ENCODE measurements around the gene CRLF2. TPM values are rescaled to one million over a fixed set of nuclear protein-coding genes. Genes with fewer than 3 reads are reported as not detected.

CRLF2 gene
- total RNA-seq, 1 experiment from 2014 or later: 0.76 TPM

DNA sequence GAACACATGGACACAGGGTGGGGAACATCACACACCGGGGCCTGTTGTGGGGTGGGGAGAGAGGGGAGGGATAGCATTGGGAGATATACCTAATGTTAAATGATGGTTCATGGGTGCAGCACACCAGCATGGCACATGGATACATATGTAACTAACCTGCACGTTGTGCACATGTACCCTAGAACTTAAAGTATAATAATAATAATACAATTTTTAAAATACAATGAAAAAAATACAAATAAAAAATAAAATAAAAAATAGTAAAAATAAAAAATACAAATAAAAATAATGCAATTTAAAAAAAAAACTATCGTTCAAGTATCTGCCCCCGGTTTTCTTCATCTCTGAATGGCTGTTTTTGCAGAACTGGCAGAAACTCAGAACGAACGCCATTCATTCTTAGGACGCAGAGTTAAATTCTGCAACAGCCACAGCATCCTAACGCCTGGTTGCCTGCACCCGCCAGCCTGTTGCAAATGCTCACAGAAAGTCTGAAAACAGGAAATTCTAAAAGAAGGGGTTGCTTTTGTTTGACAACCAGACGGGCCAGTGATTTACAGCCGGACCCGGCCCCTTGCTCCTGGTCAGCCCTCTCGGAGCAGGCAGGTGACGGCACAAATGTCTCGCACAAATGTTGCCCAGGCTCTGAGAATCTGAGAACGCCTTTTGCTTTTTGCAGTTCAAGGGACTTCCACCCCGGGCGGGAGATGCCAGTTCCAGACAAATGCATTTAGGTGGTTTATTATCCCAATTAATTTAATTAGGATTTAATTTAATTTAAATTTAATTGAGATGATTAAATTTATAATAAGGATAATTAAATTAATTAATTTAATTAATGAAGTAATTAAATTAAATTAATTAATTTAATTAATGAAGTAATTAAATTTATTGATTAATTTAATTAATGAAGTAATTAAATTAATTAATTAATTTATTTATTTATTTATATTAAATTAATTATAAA, 47.8 kb downstream of the CRLF2 start:
- Histone ChIP-seq H3K4me2 (no peak overlapping the region), H4K20me1 (ENCODE audit: insufficient read depth) (no peaks in the 10 kb centered on the region), H3K36me3 (ENCODE audit: low read depth) (no peaks in the 10 kb centered on the region), H3F3A (ENCODE audit: insufficient read depth, low read depth) (peaks cover 13% of the 10 kb centered on the region; the same call in 1 of the 2 replicates), H3K79me2 (ENCODE audit: low read depth) (no peaks in the 10 kb centered on the region), H3K9me2 (ENCODE audit: insufficient read depth) (no peaks in the 10 kb centered on the region), H2AFZ (no peak overlapping the region), H3K27me3 (ENCODE audit: insufficient read depth, low read depth) (no peaks in the 10 kb centered on the region), H3K4me3 (no peak overlapping the region), H3K27ac (no peak overlapping the region), H3K9me3 (ENCODE audit: insufficient read depth, low read depth) (no peaks in the 10 kb centered on the region), H3K4me1 (replicated peaks; ENCODE audit: insufficient read depth) (no peaks in the 10 kb centered on the region)
- intact Hi-C loops (cut with micrococcal nuclease; ENCODE audit: unreplicated experiment): no loop called here
- TF ChIP-seq, protein P1, sequence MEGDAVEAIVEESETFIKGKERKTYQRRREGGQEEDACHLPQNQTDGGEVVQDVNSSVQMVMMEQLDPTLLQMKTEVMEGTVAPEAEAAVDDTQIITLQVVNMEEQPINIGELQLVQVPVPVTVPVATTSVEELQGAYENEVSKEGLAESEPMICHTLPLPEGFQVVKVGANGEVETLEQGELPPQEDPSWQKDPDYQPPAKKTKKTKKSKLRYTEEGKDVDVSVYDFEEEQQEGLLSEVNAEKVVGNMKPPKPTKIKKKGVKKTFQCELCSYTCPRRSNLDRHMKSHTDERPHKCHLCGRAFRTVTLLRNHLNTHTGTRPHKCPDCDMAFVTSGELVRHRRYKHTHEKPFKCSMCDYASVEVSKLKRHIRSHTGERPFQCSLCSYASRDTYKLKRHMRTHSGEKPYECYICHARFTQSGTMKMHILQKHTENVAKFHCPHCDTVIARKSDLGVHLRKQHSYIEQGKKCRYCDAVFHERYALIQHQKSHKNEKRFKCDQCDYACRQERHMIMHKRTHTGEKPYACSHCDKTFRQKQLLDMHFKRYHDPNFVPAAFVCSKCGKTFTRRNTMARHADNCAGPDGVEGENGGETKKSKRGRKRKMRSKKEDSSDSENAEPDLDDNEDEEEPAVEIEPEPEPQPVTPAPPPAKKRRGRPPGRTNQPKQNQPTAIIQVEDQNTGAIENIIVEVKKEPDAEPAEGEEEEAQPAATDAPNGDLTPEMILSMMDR (conservative IDR thresholded peaks at IDR 0.05): no peak
- TF ChIP-seq EZH2 (IDR thresholded peaks at IDR 0.05; ENCODE audit: low read depth): no peak
- ChIA-PET CTCF (no interaction called here), POLR2A (ENCODE audit: unreplicated experiment) (no interaction called here)
- BruUV-seq (replicated peaks): no TSS peak
- DNase-seq: no peak

DNA sequence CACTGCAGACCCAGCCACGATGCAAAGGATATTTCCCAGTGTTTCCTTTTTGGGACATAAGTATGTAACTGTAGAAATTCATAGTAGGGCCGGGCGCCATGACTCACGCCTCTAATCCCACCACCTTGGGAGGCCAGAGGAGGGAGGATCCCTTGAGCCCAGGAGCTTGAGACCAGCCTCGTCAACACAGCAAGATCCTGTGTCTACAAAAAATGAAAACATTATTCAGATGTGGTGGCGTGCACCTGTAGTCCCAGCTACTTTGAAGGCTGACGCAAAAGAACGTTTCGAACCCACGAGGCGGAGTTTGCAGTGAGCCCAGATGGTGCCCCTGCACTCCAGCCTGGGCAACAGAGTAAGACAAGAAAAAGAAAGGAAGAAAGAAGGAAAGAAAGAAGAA, 49.2 kb downstream of the CRLF2 start:
- H3K9me2 ChIP-seq (ENCODE audit: insufficient read depth): no peaks in the 10 kb centered on the region
- DNase-seq: no peak
- ChIA-PET CTCF (no interaction called here), POLR2A (ENCODE audit: unreplicated experiment) (no interaction called here)
- H3K4me1 ChIP-seq (replicated peaks; ENCODE audit: insufficient read depth): no peaks in the 10 kb centered on the region
- no peak overlapping the region for H3K27ac ChIP-seq
- BruUV-seq (replicated peaks): no TSS peak
- no peaks in the 10 kb centered on the region for H3K27me3 ChIP-seq (ENCODE audit: insufficient read depth, low read depth)
- no peaks in the 10 kb centered on the region for H3K36me3 ChIP-seq (ENCODE audit: low read depth)
- H3K79me2 ChIP-seq (ENCODE audit: low read depth): no peaks in the 10 kb centered on the region
- TF ChIP-seq, protein P1 (conservative IDR thresholded peaks at IDR 0.05): no peak
- no peak for TF ChIP-seq EZH2 (IDR thresholded peaks at IDR 0.05; ENCODE audit: low read depth)
- H3K9me3 ChIP-seq (ENCODE audit: insufficient read depth, low read depth): no peaks in the 10 kb centered on the region
- intact Hi-C loops (cut with micrococcal nuclease; ENCODE audit: unreplicated experiment): no loop called here
- H3F3A ChIP-seq (ENCODE audit: insufficient read depth, low read depth): peaks cover 16% of the 10 kb centered on the region; the same call in 1 of the 2 replicates
- no peak overlapping the region for H3K4me3 ChIP-seq
- H3K4me2 ChIP-seq: no peak overlapping the region
- H4K20me1 ChIP-seq (ENCODE audit: insufficient read depth): no peaks in the 10 kb centered on the region
- no peak overlapping the region for H2AFZ ChIP-seq

DNA sequence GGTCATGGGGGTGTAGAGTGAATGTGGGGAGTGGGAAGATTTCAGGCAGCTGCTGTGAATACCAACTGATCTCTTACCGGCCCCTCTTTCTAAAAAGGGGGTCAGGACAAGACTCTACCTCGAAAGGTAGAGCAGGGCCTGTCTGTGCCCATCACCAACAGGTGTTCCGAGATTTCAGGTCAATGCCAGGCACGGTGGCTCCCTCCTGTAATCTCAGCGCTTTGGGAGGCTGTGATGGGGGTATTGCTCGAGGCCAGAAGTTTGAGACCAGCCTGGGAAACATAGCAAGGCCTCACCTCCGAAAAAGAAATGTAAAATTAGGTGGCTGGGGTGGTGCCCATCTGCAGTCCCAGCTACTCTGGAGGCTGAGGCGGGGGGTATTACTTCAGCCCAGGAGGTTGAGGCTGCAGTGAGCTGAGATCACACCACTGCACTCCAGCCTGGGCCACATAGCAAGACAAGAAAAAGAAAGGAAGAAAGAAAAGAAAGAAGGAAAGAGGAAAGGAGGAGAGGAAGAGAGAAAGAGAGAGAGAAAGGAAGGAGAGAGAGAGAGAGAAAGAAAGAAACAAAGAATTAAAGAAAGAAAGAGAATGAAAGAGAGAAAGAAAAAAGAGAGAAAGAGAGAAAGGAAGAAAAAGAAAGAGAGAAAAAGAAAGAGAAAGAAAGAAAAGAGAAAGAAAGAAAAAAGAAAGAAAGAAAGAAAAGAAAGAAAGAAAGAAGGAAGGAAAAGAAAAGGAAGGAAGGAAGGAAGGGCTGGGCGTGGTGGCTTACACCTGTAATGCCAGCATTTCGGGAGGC, 50.1 kb downstream of the CRLF2 start:
- Histone ChIP-seq H3K9me3 (ENCODE audit: insufficient read depth, low read depth) (no peaks in the 10 kb centered on the region), H3K4me3 (no peak overlapping the region), H4K20me1 (ENCODE audit: insufficient read depth) (no peaks in the 10 kb centered on the region), H2AFZ (no peak overlapping the region), H3K27me3 (ENCODE audit: insufficient read depth, low read depth) (no peaks in the 10 kb centered on the region), H3K79me2 (ENCODE audit: low read depth) (no peaks in the 10 kb centered on the region), H3K4me2 (no peak overlapping the region), H3K9me2 (ENCODE audit: insufficient read depth) (no peaks in the 10 kb centered on the region), H3K36me3 (ENCODE audit: low read depth) (no peaks in the 10 kb centered on the region), H3K4me1 (replicated peaks; ENCODE audit: insufficient read depth) (no peaks in the 10 kb centered on the region), H3K27ac (no peak overlapping the region), H3F3A (ENCODE audit: insufficient read depth, low read depth) (peaks cover 13% of the 10 kb centered on the region; the same call in 1 of the 2 replicates)
- POLR2A ChIA-PET (ENCODE audit: unreplicated experiment): no interaction called here
- CTCF ChIA-PET: no interaction called here
- TF ChIP-seq EZH2 (IDR thresholded peaks at IDR 0.05; ENCODE audit: low read depth): no peak
- TF ChIP-seq, protein P1 (conservative IDR thresholded peaks at IDR 0.05): no peak
- BruUV-seq (replicated peaks): no TSS peak
- intact Hi-C loops (cut with micrococcal nuclease; ENCODE audit: unreplicated experiment): no loop called here
- no peak for DNase-seq

Measured in PC-9 (cell line).